SK-N-SH (cell line): ENCODE results near the gene ZBTB6.

ENCODE experiments used
- CTCF ChIP-seq: fragments of 200-600 bp; sonication (generic); IDR thresholded peaks from 2 replicates; pipeline ENCODE4 v1.6.1; 2017; ENCODE audit warnings: antibody characterized with exemption, mild to moderate bottlenecking, moderate library complexity
- GABPA ChIP-seq: IDR thresholded peaks from 2 replicates; pipeline ENCODE4 v1.4.0; 2012; ENCODE audit warnings: low read depth, mild to moderate bottlenecking
- GATA2 ChIP-seq: sonication (generic); formaldehyde crosslinking; IDR thresholded peaks from 2 replicates; pipeline ENCODE4 v1.5.0; 2020; ENCODE audit warnings: mild to moderate bottlenecking, missing genetic modification reagents
- POLR2AphosphoS5 ChIP-seq: IDR thresholded peaks from 2 replicates; pipeline ENCODE4 v1.6.1; 2012; ENCODE audit warnings: low read depth, low read length
- RAD21 ChIP-seq: IDR thresholded peaks from 2 replicates; pipeline ENCODE4 v1.6.1; 2012; ENCODE audit warnings: mild to moderate bottlenecking, low read length
- SMC3 ChIP-seq: IDR thresholded peaks from 2 replicates; pipeline ENCODE4 v1.6.1; 2012; ENCODE audit warnings: low read depth, low read length, improper control_type of control experiment

GRCh38 chr9:122923947-122924346 lies 10.8 kb upstream of the ZBTB6 start:
- no peak for TF ChIP-seq GABPA
- TF ChIP-seq RAD21 = no peak
- no peak for TF ChIP-seq CTCF
- no peak for TF ChIP-seq GATA2 (CRISPR knock-in tag)
- TF ChIP-seq POLR2AphosphoS5 = no peak
- TF ChIP-seq SMC3 = no peak
